Fibroblast of skin of abdomen (primary cell): ENCODE data around the gene TNNT3. TPM values are rescaled to one million over a fixed set of nuclear protein-coding genes. Genes with fewer than 3 reads are reported as not detected.
"Not testable (repeated sequence)": the region's sequence is repeated elsewhere in the genome, so short reads cannot be mapped to it uniquely, and the experiment has no call there.

Experiments used
- DNase-seq: peaks from one replicate; pipeline ENCODE4 v3.0.0-alpha.2; 2013
- polyA plus RNA-seq, 2 experiments: library from polyadenylated mRNA; unstranded; fragments of 120-200 nt; gene quantifications; one replicate each; pipeline ENCODE4 v1.2.1, GENCODE V29; 2013; ENCODE audit not compliant: insufficient read length in 2 of 2

TNNT3 gene
- 14.4 TPM for polyA plus RNA-seq (2013, experiment 1 of 2; ENCODE audit: insufficient read length)
- 17.3 TPM for polyA plus RNA-seq (2013, experiment 2 of 2; ENCODE audit: insufficient read length)

GRCh38 chr11:1919391-1920127, at the start of gene TNNT3:
Gene TNNT3 (plus strand): TSS chr11:1919703. CDS start chr11:1922875, 3,172 bp downstream.
- no peak for DNase-seq

- DNase-seq: no peak
Observed at GRCh38 chr11:1870326-1870696, 49.2 kb upstream of the TNNT3 start.

- DNase-seq: no peak
Observed at GRCh38 chr11:1870721-1871466, 48.6 kb upstream of the TNNT3 start.

GRCh38 chr11:1871531-1871930, 48.0 kb upstream of the TNNT3 start:
- no peak for DNase-seq

GRCh38 chr11:1872267-1872985, 47.1 kb upstream of the TNNT3 start:
- DNase-seq: no peak

- DNase-seq: no peak
Observed at GRCh38 chr11:1873048-1873812, 46.3 kb upstream of the TNNT3 start.

- DNase-seq: not testable (repeated sequence)
Observed at GRCh38 chr11:1873813-1874150, 45.7 kb upstream of the TNNT3 start.

GRCh38 chr11:1874441-1875092, 44.9 kb upstream of the TNNT3 start:
- not testable (repeated sequence) for DNase-seq

GRCh38 chr11:1875093-1875850, 44.2 kb upstream of the TNNT3 start:
- no peak for DNase-seq

GRCh38 chr11:1875851-1876301, 43.6 kb upstream of the TNNT3 start:
- DNase-seq: not testable (repeated sequence)

GRCh38 chr11:1876361-1877063, 43.0 kb upstream of the TNNT3 start:
- DNase-seq: peak; percentile 28

GRCh38 chr11:1877211-1878136, 42.0 kb upstream of the TNNT3 start:
- peak; percentile 22 for DNase-seq

GRCh38 chr11:1878137-1879031, 41.1 kb upstream of the TNNT3 start:
- DNase-seq: no peak

GRCh38 chr11:1879342-1879940, 40.1 kb upstream of the TNNT3 start:
- no peak for DNase-seq

- DNase-seq: peak; percentile 44
Observed at GRCh38 chr11:1879941-1880720, 39.4 kb upstream of the TNNT3 start.

GRCh38 chr11:1880746-1881441, 38.6 kb upstream of the TNNT3 start:
- no peak for DNase-seq
